HL-60 (cell line): Measurements from ENCODE around the gene SPRTN.

Experiments used
- DNase-seq, 2 experiments: peaks; one replicate each; pipeline ENCODE4 v3.0.0-alpha.2; 2010 to 2020; ENCODE audit warnings: low read depth in 1 of 2, low spot score in 1 of 2
- H3K27ac ChIP-seq: fragments of 250-450 bp; sonication (Bioruptor Pico); replicated peaks from 2 replicates; pipeline ENCODE4 v1.5.1; 2020; ENCODE audit warnings: mild to moderate bottlenecking, moderate library complexity
- H3K27me3 ChIP-seq: fragments of 250-450 bp; sonication (Bioruptor Pico); 2 replicates; pipeline ENCODE4 v1.5.1; 2021; ENCODE audit warnings: mild to moderate bottlenecking, moderate library complexity; ENCODE audit not compliant: insufficient read depth, poor library complexity, severe bottlenecking
- H3K4me3 ChIP-seq: replicated peaks from 2 replicates; pipeline ENCODE4 v1.5.1; 2011; ENCODE audit warnings: mild to moderate bottlenecking, control low read depth, low read length; ENCODE audit not compliant: insufficient read depth
- GABPA ChIP-seq: IDR thresholded peaks from 2 replicates; pipeline ENCODE4 v1.6.1; 2012; ENCODE audit warnings: low read depth
- POLR2AphosphoS5 ChIP-seq: IDR thresholded peaks from 2 replicates; pipeline ENCODE4 v1.6.1; 2012; ENCODE audit warnings: low read depth
- SPI1 ChIP-seq: IDR thresholded peaks from 2 replicates; pipeline ENCODE4 v1.6.1; 2012; ENCODE audit warnings: low read depth, mild to moderate bottlenecking, borderline replicate concordance
- TF ChIP-seq, protein P1 (sequence below): IDR thresholded peaks from 2 replicates; pipeline ENCODE4 v1.6.1; 2012; ENCODE audit warnings: low read depth; ENCODE audit not compliant: insufficient replicate concordance
- TF ChIP-seq, protein P2 (sequence below): IDR thresholded peaks from one replicate; pipeline ENCODE4 v1.5.1; 2011; ENCODE audit warnings: low read length, control low read depth, inconsistent platforms; ENCODE audit not compliant: insufficient read depth

Gene SPRTN

DNA sequence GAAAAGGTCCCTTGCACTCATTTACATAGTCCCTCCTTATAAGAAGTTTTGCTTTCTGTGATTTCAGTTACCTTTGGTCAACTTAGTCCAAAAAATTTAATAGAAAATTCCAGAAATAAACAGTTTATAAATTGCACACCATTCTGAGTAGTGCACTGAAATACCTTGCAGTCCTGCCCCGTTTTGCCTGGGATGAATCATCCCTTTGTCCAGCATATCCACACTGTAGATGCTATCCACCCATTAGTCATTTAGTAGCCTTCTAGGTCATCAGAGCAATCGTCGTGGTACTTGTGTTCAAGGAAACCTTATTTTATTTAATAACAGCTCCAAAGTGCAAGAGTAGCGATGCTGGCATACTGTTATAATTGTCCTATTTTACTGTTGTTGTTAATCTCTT lies 38.0 kb downstream of the SPRTN start:
- TF ChIP-seq, protein P1, sequence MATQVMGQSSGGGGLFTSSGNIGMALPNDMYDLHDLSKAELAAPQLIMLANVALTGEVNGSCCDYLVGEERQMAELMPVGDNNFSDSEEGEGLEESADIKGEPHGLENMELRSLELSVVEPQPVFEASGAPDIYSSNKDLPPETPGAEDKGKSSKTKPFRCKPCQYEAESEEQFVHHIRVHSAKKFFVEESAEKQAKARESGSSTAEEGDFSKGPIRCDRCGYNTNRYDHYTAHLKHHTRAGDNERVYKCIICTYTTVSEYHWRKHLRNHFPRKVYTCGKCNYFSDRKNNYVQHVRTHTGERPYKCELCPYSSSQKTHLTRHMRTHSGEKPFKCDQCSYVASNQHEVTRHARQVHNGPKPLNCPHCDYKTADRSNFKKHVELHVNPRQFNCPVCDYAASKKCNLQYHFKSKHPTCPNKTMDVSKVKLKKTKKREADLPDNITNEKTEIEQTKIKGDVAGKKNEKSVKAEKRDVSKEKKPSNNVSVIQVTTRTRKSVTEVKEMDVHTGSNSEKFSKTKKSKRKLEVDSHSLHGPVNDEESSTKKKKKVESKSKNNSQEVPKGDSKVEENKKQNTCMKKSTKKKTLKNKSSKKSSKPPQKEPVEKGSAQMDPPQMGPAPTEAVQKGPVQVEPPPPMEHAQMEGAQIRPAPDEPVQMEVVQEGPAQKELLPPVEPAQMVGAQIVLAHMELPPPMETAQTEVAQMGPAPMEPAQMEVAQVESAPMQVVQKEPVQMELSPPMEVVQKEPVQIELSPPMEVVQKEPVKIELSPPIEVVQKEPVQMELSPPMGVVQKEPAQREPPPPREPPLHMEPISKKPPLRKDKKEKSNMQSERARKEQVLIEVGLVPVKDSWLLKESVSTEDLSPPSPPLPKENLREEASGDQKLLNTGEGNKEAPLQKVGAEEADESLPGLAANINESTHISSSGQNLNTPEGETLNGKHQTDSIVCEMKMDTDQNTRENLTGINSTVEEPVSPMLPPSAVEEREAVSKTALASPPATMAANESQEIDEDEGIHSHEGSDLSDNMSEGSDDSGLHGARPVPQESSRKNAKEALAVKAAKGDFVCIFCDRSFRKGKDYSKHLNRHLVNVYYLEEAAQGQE: no peak
- TF ChIP-seq, protein P2, sequence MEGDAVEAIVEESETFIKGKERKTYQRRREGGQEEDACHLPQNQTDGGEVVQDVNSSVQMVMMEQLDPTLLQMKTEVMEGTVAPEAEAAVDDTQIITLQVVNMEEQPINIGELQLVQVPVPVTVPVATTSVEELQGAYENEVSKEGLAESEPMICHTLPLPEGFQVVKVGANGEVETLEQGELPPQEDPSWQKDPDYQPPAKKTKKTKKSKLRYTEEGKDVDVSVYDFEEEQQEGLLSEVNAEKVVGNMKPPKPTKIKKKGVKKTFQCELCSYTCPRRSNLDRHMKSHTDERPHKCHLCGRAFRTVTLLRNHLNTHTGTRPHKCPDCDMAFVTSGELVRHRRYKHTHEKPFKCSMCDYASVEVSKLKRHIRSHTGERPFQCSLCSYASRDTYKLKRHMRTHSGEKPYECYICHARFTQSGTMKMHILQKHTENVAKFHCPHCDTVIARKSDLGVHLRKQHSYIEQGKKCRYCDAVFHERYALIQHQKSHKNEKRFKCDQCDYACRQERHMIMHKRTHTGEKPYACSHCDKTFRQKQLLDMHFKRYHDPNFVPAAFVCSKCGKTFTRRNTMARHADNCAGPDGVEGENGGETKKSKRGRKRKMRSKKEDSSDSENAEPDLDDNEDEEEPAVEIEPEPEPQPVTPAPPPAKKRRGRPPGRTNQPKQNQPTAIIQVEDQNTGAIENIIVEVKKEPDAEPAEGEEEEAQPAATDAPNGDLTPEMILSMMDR: no peak
- no peak for TF ChIP-seq GABPA
- no peak for TF ChIP-seq POLR2AphosphoS5
- no peak for TF ChIP-seq SPI1
- no peak for DNase-seq
- no peak overlapping the region for H3K27ac ChIP-seq
- H3K4me3 ChIP-seq: no peak overlapping the region
- no peaks in the 10 kb centered on the region for H3K27me3 ChIP-seq

DNA sequence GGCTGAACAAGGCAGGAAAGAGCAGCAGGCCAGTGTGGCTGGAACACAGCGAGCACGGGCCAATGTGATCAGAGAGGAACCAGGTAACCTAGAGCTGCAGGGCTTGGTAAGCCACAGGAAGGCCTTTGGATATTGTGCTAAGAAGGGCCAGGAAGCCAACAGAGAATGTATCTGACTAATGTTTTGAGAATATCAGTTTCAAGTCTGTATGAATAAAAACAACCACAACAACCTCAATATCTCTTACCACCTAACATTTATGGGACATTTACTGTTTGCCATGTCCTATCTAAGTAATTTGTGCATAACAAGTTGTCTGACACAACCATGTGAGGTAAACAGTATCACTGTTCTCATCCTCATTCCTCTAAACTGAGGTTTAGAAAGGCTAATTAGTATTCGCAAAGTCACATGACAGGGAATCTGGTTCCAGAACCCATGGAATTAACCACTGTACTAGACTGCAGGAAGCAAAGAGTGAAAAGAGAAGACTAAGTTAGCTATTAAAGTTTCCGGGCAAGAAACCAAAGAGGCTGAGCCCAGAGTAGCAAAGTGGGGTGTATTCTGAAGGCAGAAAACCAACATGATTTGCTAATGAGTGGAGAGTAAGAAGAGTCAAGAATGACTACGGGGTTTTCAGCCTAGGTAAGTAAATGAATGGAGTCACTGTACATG lies 38.9 kb downstream of the SPRTN start:
- no peak overlapping the region for H3K4me3 ChIP-seq
- H3K27ac ChIP-seq: no peak overlapping the region
- H3K27me3 ChIP-seq: no peaks in the 10 kb centered on the region
- TF ChIP-seq GABPA: no peak
- TF ChIP-seq, protein P1: no peak
- TF ChIP-seq, protein P2: no peak
- TF ChIP-seq SPI1: no peak
- TF ChIP-seq POLR2AphosphoS5: no peak
- no peak for DNase-seq

DNA sequence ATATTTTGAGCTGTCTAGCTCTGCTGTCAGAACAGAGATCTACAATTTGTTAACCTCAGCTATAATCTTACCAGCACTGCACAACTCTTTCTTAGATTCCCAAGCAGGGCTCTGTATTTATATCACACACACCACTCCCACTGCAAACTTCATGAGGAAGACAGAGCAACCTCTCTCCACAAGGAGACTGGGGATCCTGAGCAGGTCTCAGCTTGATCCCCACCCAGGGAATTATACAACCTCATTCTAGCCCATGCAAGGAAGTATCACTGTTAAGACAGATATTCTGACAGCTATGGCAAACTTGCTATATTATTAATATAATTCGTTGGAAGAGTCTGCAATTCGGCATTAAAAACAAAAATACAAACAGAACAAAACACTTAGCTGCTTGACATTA lies 43.6 kb downstream of the SPRTN start:
- no peak overlapping the region for H3K4me3 ChIP-seq
- DNase-seq: no peak
- TF ChIP-seq, protein P1: no peak
- no peak for TF ChIP-seq POLR2AphosphoS5
- H3K27ac ChIP-seq: no peak overlapping the region
- no peaks in the 10 kb centered on the region for H3K27me3 ChIP-seq

DNA sequence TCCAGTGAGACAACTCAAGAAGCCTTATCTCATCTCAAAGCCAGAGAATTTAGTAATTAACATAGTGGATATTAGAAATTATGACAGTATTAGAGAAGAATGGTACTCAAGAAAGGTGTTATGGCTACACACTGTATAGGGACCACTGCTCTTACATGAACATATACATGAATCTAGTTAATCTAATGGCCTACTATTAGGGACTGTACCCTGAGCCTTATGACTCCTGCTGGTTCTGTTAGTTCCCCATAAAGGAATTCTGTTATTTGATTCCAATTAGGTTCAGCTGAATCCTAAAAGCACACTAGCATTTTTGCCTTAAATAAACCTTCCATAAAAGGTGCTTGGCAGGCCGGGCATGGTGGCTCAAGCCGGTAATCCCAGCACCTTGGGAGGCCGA lies 44.3 kb downstream of the SPRTN start:
- no peak for DNase-seq
- no peak overlapping the region for H3K27ac ChIP-seq
- no peak overlapping the region for H3K4me3 ChIP-seq
- no peaks in the 10 kb centered on the region for H3K27me3 ChIP-seq
- TF ChIP-seq POLR2AphosphoS5: no peak
- TF ChIP-seq SPI1: no peak
- TF ChIP-seq, protein P1: no peak
- TF ChIP-seq, protein P2: no peak
- TF ChIP-seq GABPA: no peak
